ENCODE data around the gene AP1B1.

GRCh38 chr22:29408940-29409339 lies 20.6 kb upstream of the AP1B1 start:
- TF ChIP-seq SP1 (IDR thresholded peaks at IDR 0.05) (no peak), L3MBTL2 (conservative IDR thresholded peaks at IDR 0.05) (no peak), NFRKB (IDR thresholded peaks at IDR 0.05) (no peak), PKNOX1 (IDR thresholded peaks at IDR 0.05) (no peak), FOXM1 (IDR thresholded peaks at IDR 0.05; ENCODE audit: borderline replicate concordance) (no peak), TARDBP (IDR thresholded peaks at IDR 0.05) (no peak), ARNT (IDR thresholded peaks at IDR 0.05) (no peak), CTBP1 (IDR thresholded peaks at IDR 0.05; ENCODE audit: borderline replicate concordance) (no peak), LEF1 (IDR thresholded peaks at IDR 0.05; ENCODE audit: borderline replicate concordance) (no peak), SUZ12 (IDR thresholded peaks at IDR 0.05) (no peak), BHLHE40 (IDR thresholded peaks at IDR 0.05; ENCODE audit: borderline replicate concordance) (no peak)

All from HEK293T (cell line).